ENCODE results near the gene TIMM23B.
"Not testable (repeated sequence)": the region's sequence is repeated elsewhere in the genome, so short reads cannot be mapped to it uniquely, and the experiment has no call there.

Gene TIMM23B

DNA sequence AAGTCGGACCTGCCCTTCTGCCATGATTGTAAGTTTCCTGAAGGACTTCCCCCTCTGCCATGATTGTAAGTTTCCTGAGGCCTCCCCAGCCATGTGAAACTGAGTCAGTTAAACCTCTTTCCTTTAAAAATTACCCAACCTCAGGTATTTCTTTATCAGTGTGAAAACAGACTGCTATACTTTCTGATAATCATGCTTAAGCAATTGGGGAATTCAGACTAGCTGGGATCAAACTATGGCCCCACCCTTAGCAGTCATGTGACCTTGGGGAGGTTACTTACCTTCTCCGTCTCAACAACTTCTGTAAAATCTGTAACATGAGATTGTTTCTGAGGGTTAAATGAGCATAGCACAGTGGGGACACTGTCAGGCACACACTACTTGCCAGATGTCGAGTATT, 45.4 kb downstream of the TIMM23B start:
- not testable (repeated sequence) for DNase-seq

- not testable (repeated sequence) for DNase-seq
Observed at GRCh38 chr10:49988376-49988775, 46.5 kb downstream of the TIMM23B start, which contains the start of gene AGAP6. AGAP6 (plus strand) TSS chr10:49988406; CDS start chr10:49988716, 310 bp downstream.

- DNase-seq, result not testable (repeated sequence)
Observed at GRCh38 chr10:49995321-49995720, 53.5 kb downstream of the TIMM23B start.

GRCh38 chr10:50014024-50014423, 72.2 kb downstream of the TIMM23B start:
- not testable (repeated sequence) for DNase-seq

DNA sequence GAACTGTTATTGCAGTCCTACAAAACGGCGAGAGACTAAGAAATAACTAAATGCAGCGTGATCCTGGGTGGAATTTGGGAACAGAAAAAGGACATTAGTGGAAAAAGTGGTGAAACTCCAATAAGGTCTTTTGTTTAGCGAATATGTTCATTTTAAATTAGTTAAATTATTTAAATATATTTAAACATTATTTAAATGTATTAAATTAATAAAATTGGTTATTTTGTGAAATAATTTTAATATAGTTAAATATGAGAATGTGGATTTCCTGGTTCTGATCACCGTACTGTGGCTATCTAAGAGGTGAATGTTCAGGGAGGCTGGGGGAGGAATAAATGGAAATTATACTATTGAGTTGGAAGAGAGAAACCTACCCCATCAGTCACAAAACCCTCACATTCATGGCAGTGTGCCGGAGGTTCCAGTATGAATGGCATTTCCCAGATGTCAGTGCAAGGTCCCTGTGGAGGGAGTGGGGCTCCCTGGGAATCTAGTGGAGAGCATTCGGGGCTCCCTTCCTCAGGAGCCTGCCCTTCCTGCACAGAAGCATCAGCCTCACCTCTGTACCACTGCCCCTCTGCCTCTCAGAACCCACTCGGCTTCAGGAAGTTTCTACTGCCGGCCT, 73.9 kb downstream of the TIMM23B start:
- not testable (repeated sequence) for DNase-seq

DNA sequence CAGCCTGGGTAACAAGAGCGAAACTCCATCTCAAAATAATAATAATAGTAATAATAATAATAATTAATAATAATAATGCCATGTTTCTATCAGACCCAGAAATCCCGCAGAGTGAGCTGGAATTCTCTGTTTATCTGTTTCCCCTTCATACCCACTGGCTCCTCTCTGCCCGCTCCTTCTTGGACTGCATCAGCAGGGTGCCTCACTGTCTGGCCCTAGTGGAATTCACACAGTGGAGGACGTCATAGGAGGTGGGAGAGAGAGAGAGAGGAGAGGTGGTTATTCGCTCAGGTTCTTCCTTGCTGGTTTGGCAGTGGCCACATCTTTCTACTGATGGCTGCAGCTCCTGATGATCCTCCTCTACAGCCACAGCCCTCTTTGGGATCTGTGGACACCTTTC, 75.1 kb downstream of the TIMM23B start:
- not testable (repeated sequence) for DNase-seq

- not testable (repeated sequence) for DNase-seq
Observed at GRCh38 chr10:50017646-50018045, 75.8 kb downstream of the TIMM23B start.

DNA sequence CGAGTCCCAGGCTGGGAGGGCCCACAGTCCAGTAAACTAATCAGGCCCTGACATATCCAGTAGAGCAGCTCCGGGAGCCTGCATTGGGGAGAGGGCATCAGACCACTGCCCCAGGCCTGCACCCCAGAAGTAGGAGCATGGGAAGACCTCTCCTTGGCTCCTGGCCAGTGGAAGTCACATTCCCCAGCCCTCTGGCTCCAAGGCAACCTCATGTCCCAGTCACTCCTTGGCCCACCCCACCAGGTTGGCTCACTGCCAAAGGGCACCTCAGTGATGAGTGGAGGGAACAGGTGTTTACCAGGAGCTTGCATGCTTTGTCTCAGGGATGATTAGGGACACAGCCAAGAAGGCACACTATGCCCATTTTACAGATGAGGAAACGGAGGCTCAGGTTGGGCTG, 77.4 kb downstream of the TIMM23B start:
- DNase-seq, result not testable (repeated sequence)

- not testable (repeated sequence) for DNase-seq
Observed at GRCh38 chr10:50020451-50021024, 78.7 kb downstream of the TIMM23B start.

DNA sequence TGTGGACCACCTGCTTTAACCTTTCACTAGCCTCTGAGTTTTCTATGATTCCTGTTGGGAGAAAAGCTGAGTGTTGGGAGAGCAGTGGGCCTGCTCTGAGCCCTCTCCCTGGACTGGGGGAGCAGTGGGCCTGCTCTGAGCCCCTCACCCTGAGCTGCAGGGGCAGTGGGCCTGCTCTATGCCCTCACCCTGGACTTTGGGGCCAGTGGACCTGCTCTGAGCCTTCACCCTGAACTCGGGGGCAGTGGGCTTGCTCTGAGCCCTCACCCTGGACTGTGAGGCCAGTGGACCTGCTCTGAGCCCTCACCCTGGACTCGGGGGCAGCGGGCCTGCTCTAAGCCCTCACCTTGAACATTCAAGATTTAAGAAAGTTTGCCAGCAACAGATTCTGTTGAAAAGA, 79.8 kb downstream of the TIMM23B start:
- no peak for DNase-seq

Data from DMS79 (cell line).